ENCODE results near the gene MYO15B. TPM values are rescaled to one million over a fixed set of nuclear protein-coding genes. Genes with fewer than 3 reads are reported as not detected.
A peak's percentile ranks its signal among the peaks of the same experiment; 100 is the strongest.

Gene MYO15B
- total and polyA plus RNA-seq, 2 donors (not counting 1 experiment from before 2014, with no cell fraction given), result 0.49 to 14.4 TPM

DNA sequence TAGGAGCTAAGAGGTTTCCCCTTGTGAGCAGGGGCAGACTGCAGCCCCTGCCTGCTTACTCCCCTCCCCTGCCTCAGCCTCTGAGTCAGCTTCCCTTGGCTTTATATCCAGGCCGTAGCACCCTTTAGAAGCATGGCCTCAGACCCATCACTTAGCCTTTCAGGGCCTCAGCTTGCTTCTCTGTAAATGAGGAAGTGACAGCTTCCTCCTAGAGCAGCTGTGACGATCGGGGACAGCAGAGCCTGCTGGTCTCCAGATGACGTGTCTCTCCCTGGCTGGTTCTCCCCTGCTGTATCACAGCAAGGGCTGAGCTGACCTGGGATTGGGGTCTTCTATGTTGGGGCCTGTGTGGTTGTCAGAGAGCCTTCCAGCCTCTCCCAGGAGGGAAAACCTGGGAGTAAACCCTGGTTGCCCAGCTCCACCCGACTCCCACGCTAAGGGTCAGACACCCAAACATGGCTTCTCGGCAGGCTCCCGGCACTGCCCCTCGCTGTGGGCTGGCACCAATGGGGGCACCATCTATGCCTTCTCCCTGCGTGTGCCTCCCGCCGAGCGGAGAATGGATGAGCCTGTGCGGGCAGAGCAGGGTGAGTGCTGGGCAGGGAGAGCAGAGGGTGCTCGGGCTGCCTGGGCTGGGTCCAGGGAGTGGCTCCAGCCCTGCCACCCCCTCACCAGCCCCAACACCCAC is 16.3 kb upstream of the MYO15B start:
- Histone ChIP-seq H3K27me3 (ENCODE audit: control insufficient read depth, insufficient read depth, low read length) (no peaks in the 10 kb centered on the region), H3K79me2 (ENCODE audit: control insufficient read depth, insufficient read depth, low read length) (no peaks in the 10 kb centered on the region), H3K36me3 (ENCODE audit: control insufficient read depth, insufficient read depth, low read length) (no peaks in the 10 kb centered on the region), H3K9me3 (ENCODE audit: control insufficient read depth, insufficient read depth, low read depth, low read length) (no peaks in the 10 kb centered on the region), H3K4me1 (ENCODE audit: control insufficient read depth, extremely low read depth, insufficient read depth, low read length) (no peaks in the 10 kb centered on the region), H3K9ac (ENCODE audit: insufficient read depth, low read length) (no peak overlapping the region), H2AFZ (ENCODE audit: low read length) (no peak overlapping the region), H4K20me1 (ENCODE audit: control insufficient read depth, extremely low read depth, insufficient read depth, low read length) (no peaks in the 10 kb centered on the region), H3K4me3 (replicated peaks in 1 of 4; ENCODE audit: control extremely low read depth in 1 of 4, insufficient read depth in 1 of 4, low read depth in 3 of 4, low read length in 4 of 4) (no peak overlapping the region), H3K27ac (ENCODE audit: insufficient read depth, low read length) (no peak overlapping the region), H3K4me2 (ENCODE audit: extremely low read depth, insufficient read depth, low read length) (no peak overlapping the region)
- DNase-seq (ENCODE audit: low read depth in 2 of 2), result peak in 1 of 2 donors; percentile 9
- TF ChIP-seq, protein P1, sequence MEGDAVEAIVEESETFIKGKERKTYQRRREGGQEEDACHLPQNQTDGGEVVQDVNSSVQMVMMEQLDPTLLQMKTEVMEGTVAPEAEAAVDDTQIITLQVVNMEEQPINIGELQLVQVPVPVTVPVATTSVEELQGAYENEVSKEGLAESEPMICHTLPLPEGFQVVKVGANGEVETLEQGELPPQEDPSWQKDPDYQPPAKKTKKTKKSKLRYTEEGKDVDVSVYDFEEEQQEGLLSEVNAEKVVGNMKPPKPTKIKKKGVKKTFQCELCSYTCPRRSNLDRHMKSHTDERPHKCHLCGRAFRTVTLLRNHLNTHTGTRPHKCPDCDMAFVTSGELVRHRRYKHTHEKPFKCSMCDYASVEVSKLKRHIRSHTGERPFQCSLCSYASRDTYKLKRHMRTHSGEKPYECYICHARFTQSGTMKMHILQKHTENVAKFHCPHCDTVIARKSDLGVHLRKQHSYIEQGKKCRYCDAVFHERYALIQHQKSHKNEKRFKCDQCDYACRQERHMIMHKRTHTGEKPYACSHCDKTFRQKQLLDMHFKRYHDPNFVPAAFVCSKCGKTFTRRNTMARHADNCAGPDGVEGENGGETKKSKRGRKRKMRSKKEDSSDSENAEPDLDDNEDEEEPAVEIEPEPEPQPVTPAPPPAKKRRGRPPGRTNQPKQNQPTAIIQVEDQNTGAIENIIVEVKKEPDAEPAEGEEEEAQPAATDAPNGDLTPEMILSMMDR (conservative IDR thresholded peaks at IDR 0.05 in 1 of 2, IDR thresholded peaks at IDR 0.05 in 1 of 2; ENCODE audit: low read depth in 1 of 2, low read length in 2 of 2), result no peak
- no peak for TF ChIP-seq EZH2 (IDR thresholded peaks at IDR 0.05; ENCODE audit: low read length, missing control alignments)

DNA sequence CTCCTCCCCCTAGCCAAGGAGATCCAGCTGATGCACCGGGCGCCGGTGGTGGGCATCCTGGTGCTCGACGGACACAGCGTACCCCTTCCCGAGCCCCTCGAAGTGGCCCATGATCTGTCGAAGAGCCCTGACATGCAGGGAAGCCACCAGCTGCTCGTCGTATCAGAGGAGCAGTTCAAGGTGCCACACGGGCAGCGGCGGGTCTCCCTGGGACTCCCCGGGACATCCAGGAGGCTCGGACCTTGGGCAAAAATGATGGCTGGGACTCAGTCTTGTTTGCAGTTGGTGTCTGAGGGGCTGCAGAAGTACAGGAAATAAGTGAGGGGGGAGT is 15.8 kb upstream of the MYO15B start:
- Histone ChIP-seq H3K36me3 (ENCODE audit: control insufficient read depth, insufficient read depth, low read length) (no peaks in the 10 kb centered on the region), H3K9me3 (ENCODE audit: control insufficient read depth, insufficient read depth, low read depth, low read length) (no peaks in the 10 kb centered on the region), H4K20me1 (ENCODE audit: control insufficient read depth, extremely low read depth, insufficient read depth, low read length) (no peaks in the 10 kb centered on the region), H3K9ac (ENCODE audit: insufficient read depth, low read length) (no peak overlapping the region), H3K4me1 (ENCODE audit: control insufficient read depth, extremely low read depth, insufficient read depth, low read length) (no peaks in the 10 kb centered on the region), H3K4me2 (ENCODE audit: extremely low read depth, insufficient read depth, low read length) (no peak overlapping the region), H3K27ac (ENCODE audit: insufficient read depth, low read length) (no peak overlapping the region), H3K79me2 (ENCODE audit: control insufficient read depth, insufficient read depth, low read length) (no peaks in the 10 kb centered on the region), H3K4me3 (replicated peaks in 1 of 4; ENCODE audit: control extremely low read depth in 1 of 4, insufficient read depth in 1 of 4, low read depth in 3 of 4, low read length in 4 of 4) (no peak overlapping the region), H2AFZ (ENCODE audit: low read length) (no peak overlapping the region), H3K27me3 (ENCODE audit: control insufficient read depth, insufficient read depth, low read length) (no peaks in the 10 kb centered on the region)
- TF ChIP-seq EZH2 (IDR thresholded peaks at IDR 0.05; ENCODE audit: low read length, missing control alignments), result no peak
- TF ChIP-seq, protein P1 (conservative IDR thresholded peaks at IDR 0.05 in 1 of 2, IDR thresholded peaks at IDR 0.05 in 1 of 2; ENCODE audit: low read depth in 1 of 2, low read length in 2 of 2), result no peak
- no peak for DNase-seq (ENCODE audit: low read depth in 2 of 2)

DNA sequence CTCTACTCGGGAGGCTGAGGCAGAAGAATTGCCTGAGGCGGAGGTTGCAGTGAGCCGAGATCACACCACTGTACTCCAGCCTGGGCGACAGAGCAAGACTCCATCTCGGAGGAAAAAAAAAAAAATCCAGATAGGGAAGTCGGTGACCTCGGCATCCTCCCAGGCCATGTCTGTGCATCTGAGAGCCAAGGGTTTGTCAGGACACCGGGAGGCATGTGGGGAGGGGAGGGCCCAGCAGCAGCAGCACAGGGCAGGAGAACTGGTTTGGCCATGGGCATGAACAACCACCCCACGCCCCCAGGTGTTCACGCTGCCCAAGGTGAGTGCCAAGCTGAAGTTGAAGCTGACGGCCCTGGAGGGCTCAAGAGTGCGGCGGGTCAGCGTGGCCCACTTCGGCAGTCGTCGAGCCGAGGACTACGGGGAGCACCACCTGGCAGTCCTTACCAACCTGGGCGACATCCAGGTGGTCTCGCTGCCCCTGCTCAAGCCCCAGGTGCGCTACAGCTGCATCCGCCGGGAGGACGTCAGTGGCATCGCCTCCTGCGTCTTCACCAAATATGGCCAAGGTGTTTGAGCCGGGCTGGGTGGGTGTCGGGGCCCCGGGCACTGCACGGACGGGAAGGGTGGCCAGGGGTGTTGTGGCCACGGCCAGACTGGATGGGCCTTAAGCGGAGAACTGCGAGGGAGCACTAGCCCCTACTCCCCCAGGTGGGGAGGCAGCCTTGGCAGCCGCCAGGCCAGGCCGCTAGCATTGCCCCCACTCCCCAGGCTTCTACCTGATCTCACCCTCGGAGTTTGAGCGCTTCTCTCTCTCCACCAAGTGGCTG is 14.7 kb upstream of the MYO15B start:
- H3K4me3 ChIP-seq (replicated peaks in 1 of 4; ENCODE audit: control extremely low read depth in 1 of 4, insufficient read depth in 1 of 4, low read depth in 3 of 4, low read length in 4 of 4), result no peak overlapping the region
- no peaks in the 10 kb centered on the region for H4K20me1 ChIP-seq (ENCODE audit: control insufficient read depth, extremely low read depth, insufficient read depth, low read length)
- no peak overlapping the region for H3K27ac ChIP-seq (ENCODE audit: insufficient read depth, low read length)
- no peak overlapping the region for H3K4me2 ChIP-seq (ENCODE audit: extremely low read depth, insufficient read depth, low read length)
- no peak overlapping the region for H3K9ac ChIP-seq (ENCODE audit: insufficient read depth, low read length)
- H3K27me3 ChIP-seq (ENCODE audit: control insufficient read depth, insufficient read depth, low read length), result no peaks in the 10 kb centered on the region
- H2AFZ ChIP-seq (ENCODE audit: low read length), result no peak overlapping the region
- DNase-seq (ENCODE audit: low read depth in 2 of 2), result no peak
- TF ChIP-seq, protein P1 (conservative IDR thresholded peaks at IDR 0.05 in 1 of 2, IDR thresholded peaks at IDR 0.05 in 1 of 2; ENCODE audit: low read depth in 1 of 2, low read length in 2 of 2), result no peak
- no peak for TF ChIP-seq EZH2 (IDR thresholded peaks at IDR 0.05; ENCODE audit: low read length, missing control alignments)
- H3K4me1 ChIP-seq (ENCODE audit: control insufficient read depth, extremely low read depth, insufficient read depth, low read length), result no peaks in the 10 kb centered on the region
- H3K9me3 ChIP-seq (ENCODE audit: control insufficient read depth, insufficient read depth, low read depth, low read length), result no peaks in the 10 kb centered on the region
- no peaks in the 10 kb centered on the region for H3K36me3 ChIP-seq (ENCODE audit: control insufficient read depth, insufficient read depth, low read length)
- no peaks in the 10 kb centered on the region for H3K79me2 ChIP-seq (ENCODE audit: control insufficient read depth, insufficient read depth, low read length)
